Measurements from ENCODE around the gene PPIL1.

PPIL1 gene

GRCh38 chr6:36857325-36857724 lies 17.3 kb downstream of the PPIL1 start:
- DNase-seq (ENCODE audit: extremely low read depth in 1 of 2, low read depth in 1 of 2) = no peak

GRCh38 chr6:36856277-36856676 lies 18.3 kb downstream of the PPIL1 start:
- no peak for DNase-seq (ENCODE audit: extremely low read depth in 1 of 2, low read depth in 1 of 2)

GRCh38 chr6:36855750-36856149 lies 18.9 kb downstream of the PPIL1 start:
- DNase-seq (ENCODE audit: extremely low read depth in 1 of 2, low read depth in 1 of 2) = no peak

GRCh38 chr6:36853325-36853724 lies 21.3 kb downstream of the PPIL1 start:
- no peak for DNase-seq (ENCODE audit: extremely low read depth in 1 of 2, low read depth in 1 of 2)

GRCh38 chr6:36852481-36853147 lies 22.0 kb downstream of the PPIL1 start:
- DNase-seq (ENCODE audit: extremely low read depth in 1 of 2, low read depth in 1 of 2) = no peak

GRCh38 chr6:36851626-36852025 lies 23.0 kb downstream of the PPIL1 start:
- DNase-seq (ENCODE audit: extremely low read depth in 1 of 2, low read depth in 1 of 2) = no peak

- no peak for DNase-seq (ENCODE audit: extremely low read depth in 1 of 2, low read depth in 1 of 2)
Observed at GRCh38 chr6:36851149-36851614, 23.4 kb downstream of the PPIL1 start.

- DNase-seq (ENCODE audit: extremely low read depth in 1 of 2, low read depth in 1 of 2) = no peak
Observed at GRCh38 chr6:36850021-36850420, 24.6 kb downstream of the PPIL1 start.

- DNase-seq (ENCODE audit: extremely low read depth in 1 of 2, low read depth in 1 of 2) = no peak
Observed at GRCh38 chr6:36848658-36849441, 25.8 kb downstream of the PPIL1 start.

- no peak for DNase-seq (ENCODE audit: extremely low read depth in 1 of 2, low read depth in 1 of 2)
Observed at GRCh38 chr6:36847991-36848390, 26.6 kb downstream of the PPIL1 start.

- DNase-seq (ENCODE audit: extremely low read depth in 1 of 2, low read depth in 1 of 2) = no peak
Observed at GRCh38 chr6:36847152-36847551, 27.5 kb downstream of the PPIL1 start.

- DNase-seq (ENCODE audit: extremely low read depth in 1 of 2, low read depth in 1 of 2) = no peak
Observed at GRCh38 chr6:36845233-36845632, 29.4 kb downstream of the PPIL1 start.

- no peak for DNase-seq (ENCODE audit: extremely low read depth in 1 of 2, low read depth in 1 of 2)
Observed at GRCh38 chr6:36844232-36845170, 30.1 kb downstream of the PPIL1 start.

GRCh38 chr6:36843170-36843569 lies 31.4 kb downstream of the PPIL1 start:
- no peak for DNase-seq (ENCODE audit: extremely low read depth in 1 of 2, low read depth in 1 of 2)

GRCh38 chr6:36841756-36842155 lies 32.8 kb downstream of the PPIL1 start:
- no peak for DNase-seq (ENCODE audit: extremely low read depth in 1 of 2, low read depth in 1 of 2)

- no peak for DNase-seq (ENCODE audit: extremely low read depth in 1 of 2, low read depth in 1 of 2)
Observed at GRCh38 chr6:36840432-36841403, 33.9 kb downstream of the PPIL1 start.

- DNase-seq (ENCODE audit: extremely low read depth in 1 of 2, low read depth in 1 of 2) = peak in 1 of 2 donors; percentile 11
Observed at GRCh38 chr6:36839749-36840431, 34.7 kb downstream of the PPIL1 start.

GRCh38 chr6:36838896-36839748 lies 35.5 kb downstream of the PPIL1 start, which contains the start of gene CPNE5:
Gene CPNE5, minus strand, starts transcription at chr6:36839444. Its CDS starts 67 bp downstream, at chr6:36839377.
- DNase-seq (ENCODE audit: extremely low read depth in 1 of 2, low read depth in 1 of 2) = no peak

Data from activated CD8-positive, alpha-beta memory T cell treated with anti-CD3 and anti-CD28 coated beads for 1 hour (primary cell).